Tibial nerve (tissue), 4 donors: Measurements from ENCODE around the gene DGKQ. TPM values are rescaled to one million over a fixed set of nuclear protein-coding genes. Genes with fewer than 3 reads are reported as not detected.

Experiments used
- DNase-seq, 2 donors: peaks; one replicate each; pipeline ENCODE4 v3.0.0-alpha.2; 2019; ENCODE audit warnings: low spot score in 2 of 2
- H3K27ac ChIP-seq, 4 donors: fragments of 200-600 bp; sonication (generic) in 3 of 4; one replicate each; pipeline ENCODE4 v1.5.1; 2017 to 2019; ENCODE audit warnings: mild to moderate bottlenecking in 1 of 4
- H3K27me3 ChIP-seq, 2 donors: fragments of 200-600 bp; sonication (generic) in 1 of 2; one replicate each; pipeline versions ENCODE4 v1.5.1 to v1.6.0; 2017 to 2019
- H3K36me3 ChIP-seq, 3 donors: fragments of 200-600 bp; sonication (generic); one replicate each; pipeline ENCODE4 v1.5.1; 2018 to 2019
- H3K4me1 ChIP-seq, 4 donors: fragments of 200-600 bp; sonication (generic) in 3 of 4; one replicate each; pipeline ENCODE4 v1.5.1; 2017 to 2019
- H3K4me3 ChIP-seq, 4 donors: fragments of 200-600 bp; sonication (generic) in 3 of 4; one replicate each; pipeline ENCODE4 v1.5.1; 2017 to 2019; ENCODE audit warnings: mild to moderate bottlenecking in 1 of 4, moderate library complexity in 1 of 4
- H3K9me3 ChIP-seq, 4 donors: fragments of 200-600 bp; sonication (generic) in 3 of 4; one replicate each; pipeline ENCODE4 v1.5.1; 2017 to 2019
- CTCF ChIP-seq, 5 experiments: fragments of 200-600 bp in 3 of 5; fragments of 450-650 bp in 2 of 5; sonication (generic) in 3 of 5; IDR thresholded peaks; one replicate each; pipeline ENCODE4 v1.5.1; 2016 to 2019; ENCODE audit warnings: antibody characterized with exemption in 5 of 5, mild to moderate bottlenecking in 3 of 5, moderate library complexity in 2 of 5
- EP300 ChIP-seq, 2 donors: sonication (generic); formaldehyde crosslinking; IDR thresholded peaks; one replicate each; pipeline ENCODE4 v1.6.1; 2017; ENCODE audit warnings: antibody characterized with exemption in 2 of 2, mild to moderate bottlenecking in 1 of 2
- POLR2A ChIP-seq, 2 donors: fragments of 450-650 bp; IDR thresholded peaks; one replicate each; pipeline ENCODE4 v1.6.1; 2017; ENCODE audit warnings: antibody characterized with exemption in 2 of 2, mild to moderate bottlenecking in 2 of 2, moderate library complexity in 2 of 2
- WGBS, 2 donors: methylation state at CpG; one replicate each; pipeline ENCODE4 v1.1.5; 2018; 5-methylcytosine and 5-hydroxymethylcytosine counted together
- total RNA-seq, 4 donors: library from RNA; depleted of rRNA; stranded (reverse); fragments of >200 nt; gene quantifications; one replicate each; pipeline ENCODE4 v1.1.0, GENCODE V29; 2016

DGKQ gene
- total RNA-seq, 4 donors from 2014 or later: 9.0 to 23.4 (median 13.6) TPM

DNA sequence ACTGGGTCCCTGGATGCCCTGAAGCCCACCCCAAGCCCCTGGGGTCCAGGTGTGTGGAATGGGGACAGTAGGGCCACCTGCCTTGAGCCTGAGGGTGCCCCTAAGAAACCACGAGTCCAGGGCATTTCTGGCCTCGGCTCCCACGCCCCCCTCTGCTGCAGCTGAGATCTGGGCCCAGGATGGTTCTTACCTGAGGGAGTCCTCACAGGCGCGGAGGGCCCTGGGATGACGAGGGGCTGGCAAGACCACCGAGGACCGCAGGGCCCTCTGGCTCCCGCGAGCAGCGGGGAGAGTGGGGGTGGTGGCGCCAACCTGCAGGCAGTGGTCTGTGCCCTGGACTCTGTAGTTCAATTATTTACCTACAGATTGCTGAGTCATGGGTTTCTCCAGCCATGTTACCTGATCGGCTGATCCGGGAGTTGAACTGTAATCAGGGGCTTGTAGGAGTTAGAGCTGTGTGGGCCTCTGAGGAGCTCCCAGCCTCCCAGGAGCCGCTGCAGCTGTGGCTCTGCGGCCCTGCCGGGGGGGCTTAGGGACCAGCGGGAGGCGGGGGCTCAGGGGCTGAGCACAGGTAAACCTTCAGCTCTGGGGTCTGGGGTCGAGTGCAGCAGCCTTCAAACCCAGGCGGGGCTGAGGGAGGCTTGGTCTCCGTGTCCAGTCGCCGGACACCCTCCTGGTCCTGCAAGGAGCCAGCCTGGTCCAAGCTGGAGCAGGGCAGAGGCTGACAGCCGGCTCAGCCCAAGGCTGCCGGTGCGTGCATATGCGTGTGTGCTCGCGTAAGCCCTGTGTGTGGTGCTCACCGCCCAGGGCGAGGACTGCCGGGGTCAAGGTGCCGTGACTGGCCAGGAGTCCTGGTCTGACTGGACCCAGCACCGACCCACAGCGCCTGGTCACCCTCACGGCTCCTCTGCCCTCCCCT is 20.0 kb upstream of the DGKQ start, which contains the start of gene SLC26A1:
TSS of gene SLC26A1 (minus strand) at position 294 of the 919 bp plus-strand sequence. CDS start 1,701 bp downstream, outside the sequence.
- H3K9me3 ChIP-seq: no peaks in the 10 kb centered on the region
- peaks cover 0 to 41% (median 0%) of the 10 kb centered on the region in 3 donors for H3K36me3 ChIP-seq
- no peak for DNase-seq
- TF ChIP-seq POLR2A (IDR thresholded peaks at IDR 0.05): no peak
- no peak for TF ChIP-seq EP300 (IDR thresholded peaks at IDR 0.05)
- TF ChIP-seq CTCF (IDR thresholded peaks at IDR 0.05): no peak
- H3K4me3 ChIP-seq: peak within 1 kb of the TSS in 2 of 4 donors; percentile 9 to 11
- WGBS, 2 donors: 85 to 90% methylated on average over 17 to 29 of the region's 37 CpGs
- H3K27ac ChIP-seq: peak within 1 kb of the TSS in 2 of 4 donors; percentile 47 to 75
- peaks cover 0 to 22% of the 10 kb centered on the region in 2 donors for H3K27me3 ChIP-seq
- peaks cover 0 to 33% (median 12%) of the 10 kb centered on the region in 4 donors for H3K4me1 ChIP-seq

- no peak for TF ChIP-seq POLR2A (IDR thresholded peaks at IDR 0.05)
- no peak for TF ChIP-seq CTCF (IDR thresholded peaks at IDR 0.05)
- TF ChIP-seq EP300 (IDR thresholded peaks at IDR 0.05): no peak
- H3K27me3 ChIP-seq: peaks cover 0 to 13% of the 10 kb centered on the region in 2 donors
- peaks cover 0 to 33% (median 12%) of the 10 kb centered on the region in 4 donors for H3K4me1 ChIP-seq
- no peak for DNase-seq
- peaks cover 0 to 45% (median 0%) of the 10 kb centered on the region in 3 donors for H3K36me3 ChIP-seq
- 55 to 58% methylated on average over 14 to 24 of the region's 25 CpGs for WGBS, 2 donors
- H3K9me3 ChIP-seq: no peaks in the 10 kb centered on the region
- peak overlapping the region in 2 of 4 donors; percentile 9 to 11 for H3K4me3 ChIP-seq
- peak overlapping the region in 2 of 4 donors; percentile 47 to 75 for H3K27ac ChIP-seq
Observed at GRCh38 chr4:992297-993110, 19.1 kb upstream of the DGKQ start.

- Histone ChIP-seq H3K4me1 (peaks cover 0 to 29% (median 9%) of the 10 kb centered on the region in 4 donors), H3K36me3 (peaks cover 0 to 45% (median 0%) of the 10 kb centered on the region in 3 donors), H3K4me3 (no peak overlapping the region), H3K27me3 (peaks cover 0 to 8% of the 10 kb centered on the region in 2 donors), H3K27ac (peak overlapping the region in 2 of 4 donors; percentile 47 to 53), H3K9me3 (no peaks in the 10 kb centered on the region)
- TF ChIP-seq EP300 (IDR thresholded peaks at IDR 0.05) (no peak), POLR2A (IDR thresholded peaks at IDR 0.05) (no peak), CTCF (IDR thresholded peaks at IDR 0.05) (no peak)
- DNase-seq: no peak
- 93 to 94% methylated on average over 37 to 44 of the region's 50 CpGs for WGBS, 2 donors
Observed at GRCh38 chr4:991451-992296, 18.3 kb upstream of the DGKQ start.

DNA sequence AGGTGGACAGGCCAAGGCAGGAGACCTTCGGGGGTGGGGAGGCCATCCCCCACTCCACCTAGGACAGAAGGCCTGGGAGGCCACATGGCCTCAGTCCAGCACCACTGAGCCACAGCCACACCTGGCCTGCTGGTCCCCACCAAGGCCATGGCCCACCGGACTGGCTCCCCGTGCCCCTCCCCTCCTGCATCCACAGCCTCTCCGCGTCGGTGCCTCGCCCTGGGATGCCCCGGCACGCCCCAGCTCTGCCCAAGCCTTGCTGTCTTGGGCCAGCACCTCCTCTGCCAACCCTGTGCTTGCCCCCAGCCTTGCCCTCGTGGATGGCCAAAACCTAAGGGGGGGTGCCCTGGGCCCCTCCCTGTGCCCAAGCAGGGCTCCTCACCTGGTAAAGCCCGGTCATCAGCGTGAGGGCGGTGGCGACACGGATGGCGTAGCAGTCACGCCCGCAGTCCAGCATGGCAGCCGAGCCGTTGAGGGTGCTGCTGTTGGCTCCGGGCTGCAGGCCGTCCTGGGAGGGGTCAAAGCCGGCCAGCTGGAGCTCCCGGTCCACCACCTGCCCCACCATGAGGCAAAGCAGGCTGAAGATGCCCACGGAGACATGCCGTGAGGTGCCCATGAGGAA is 17.5 kb upstream of the DGKQ start:
- WGBS, 2 donors: 88 to 95% methylated on average over 12 to 25 of the region's 26 CpGs
- no peak overlapping the region for H3K4me3 ChIP-seq
- no peaks in the 10 kb centered on the region for H3K9me3 ChIP-seq

More for the DNA sequence above, 17.5 kb upstream of the DGKQ start:
- H3K36me3 ChIP-seq: peaks cover 0 to 45% (median 0%) of the 10 kb centered on the region in 3 donors
- no peak overlapping the region for H3K27ac ChIP-seq
- H3K27me3 ChIP-seq: no peaks in the 10 kb centered on the region
- DNase-seq: no peak
- H3K4me1 ChIP-seq: peaks cover 0 to 31% (median 11%) of the 10 kb centered on the region in 4 donors
- no peak for TF ChIP-seq CTCF (IDR thresholded peaks at IDR 0.05)
- TF ChIP-seq EP300 (IDR thresholded peaks at IDR 0.05): no peak
- no peak for TF ChIP-seq POLR2A (IDR thresholded peaks at IDR 0.05)
